EL (cell line): Measurements from ENCODE around the gene QRFP.

Source experiments
- DNase-seq: peaks from one replicate; pipeline ENCODE4 v3.0.0-alpha.2; 2016

QRFP gene

DNA sequence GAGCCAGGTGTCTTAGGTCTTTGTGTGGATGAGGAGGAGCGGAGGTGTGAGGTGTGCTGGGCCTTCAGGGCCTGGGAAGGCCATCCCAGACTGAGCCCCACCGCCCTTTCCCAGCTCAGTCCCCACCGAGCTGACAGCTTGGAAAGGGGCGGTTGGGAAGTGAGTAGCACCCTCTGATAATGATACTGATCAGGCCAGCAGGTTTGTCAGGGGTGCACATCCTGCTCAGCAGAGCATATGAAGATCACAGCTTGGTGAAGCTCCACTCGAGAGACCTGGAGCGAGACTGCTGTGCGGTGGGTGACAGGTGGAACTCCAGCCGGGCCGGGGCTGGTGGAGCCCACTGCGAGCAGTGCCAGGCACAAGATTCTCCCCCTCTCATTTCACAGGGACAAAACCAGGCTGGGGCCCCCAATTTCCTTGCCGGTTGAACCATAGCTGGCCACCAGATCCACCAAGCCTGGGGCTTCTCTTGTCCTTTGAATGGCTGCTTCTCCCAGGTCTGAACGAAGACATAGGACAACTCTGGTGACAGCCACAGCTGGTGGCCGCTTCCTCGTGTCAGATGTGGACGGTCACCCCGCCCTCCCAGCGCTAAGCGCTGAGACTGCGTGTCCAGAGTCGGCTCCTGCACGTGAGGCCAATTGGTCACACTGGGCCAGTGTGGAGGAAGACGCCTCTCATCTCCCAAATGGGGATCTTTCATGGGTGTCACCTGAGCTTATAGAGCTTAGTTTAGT is 8.3 kb downstream of the QRFP start:
- no peak for DNase-seq

- no peak for DNase-seq
Observed at GRCh38 chr9:130887494-130888144, 9.0 kb downstream of the QRFP start.

DNA sequence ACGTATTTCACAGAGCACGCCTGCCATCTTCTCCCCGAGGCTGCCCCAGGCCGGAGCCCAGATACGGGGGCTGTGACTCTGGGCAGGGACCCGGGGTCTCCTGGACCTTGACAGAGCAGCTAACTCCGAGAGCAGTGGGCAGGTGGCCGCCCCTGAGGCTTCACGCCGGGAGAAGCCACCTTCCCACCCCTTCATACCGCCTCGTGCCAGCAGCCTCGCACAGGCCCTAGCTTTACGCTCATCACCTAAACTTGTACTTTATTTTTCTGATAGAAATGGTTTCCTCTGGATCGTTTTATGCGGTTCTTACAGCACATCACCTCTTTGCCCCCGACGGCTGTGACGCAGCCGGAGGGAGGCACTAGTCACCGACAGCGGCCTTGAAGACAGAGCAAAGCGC is 9.6 kb downstream of the QRFP start:
- no peak for DNase-seq

GRCh38 chr9:130885484-130886375 is 10.9 kb downstream of the QRFP start:
- no peak for DNase-seq

- no peak for DNase-seq
Observed at GRCh38 chr9:130884542-130885483, 11.8 kb downstream of the QRFP start.

DNA sequence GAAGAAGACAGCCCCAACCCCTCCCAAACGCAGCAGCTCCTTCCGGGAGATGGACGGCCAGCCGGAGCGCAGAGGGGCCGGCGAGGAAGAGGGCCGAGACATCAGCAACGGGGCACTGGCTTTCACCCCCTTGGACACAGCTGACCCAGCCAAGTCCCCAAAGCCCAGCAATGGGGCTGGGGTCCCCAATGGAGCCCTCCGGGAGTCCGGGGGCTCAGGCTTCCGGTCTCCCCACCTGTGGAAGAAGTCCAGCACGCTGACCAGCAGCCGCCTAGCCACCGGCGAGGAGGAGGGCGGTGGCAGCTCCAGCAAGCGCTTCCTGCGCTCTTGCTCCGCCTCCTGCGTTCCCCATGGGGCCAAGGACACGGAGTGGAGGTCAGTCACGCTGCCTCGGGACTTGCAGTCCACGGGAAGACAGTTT is 12.5 kb downstream of the QRFP start:
- DNase-seq = no peak

GRCh38 chr9:130883479-130883878 is 13.1 kb downstream of the QRFP start:
- no peak for DNase-seq

DNA sequence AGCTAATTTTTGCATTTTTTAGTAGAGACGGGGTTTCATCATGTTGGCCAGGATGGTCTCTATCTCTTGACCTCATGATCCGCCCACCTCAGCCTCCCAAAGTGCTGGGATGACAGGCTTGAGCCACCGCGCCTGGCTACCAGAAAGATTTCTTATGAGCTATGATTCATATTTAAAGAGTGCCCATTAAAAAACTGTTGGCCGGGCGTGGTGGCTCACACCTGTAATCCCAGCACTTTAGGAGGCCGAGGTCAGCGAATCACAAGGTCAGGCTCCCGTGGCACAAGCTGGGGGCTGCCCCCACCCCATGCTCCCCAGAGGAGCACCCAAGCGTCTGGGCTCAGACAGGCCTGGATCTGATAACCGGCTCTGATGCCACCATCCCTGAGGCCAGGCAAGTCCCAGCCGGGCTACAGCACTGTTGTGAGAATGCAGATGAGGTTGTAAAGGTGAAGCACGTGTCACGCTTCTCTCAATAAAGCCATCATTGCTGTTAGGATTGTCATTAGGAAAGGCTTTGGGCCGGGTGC is 13.9 kb downstream of the QRFP start:
- DNase-seq = no peak

GRCh38 chr9:130881516-130881915 is 15.1 kb downstream of the QRFP start:
- DNase-seq = no peak

DNA sequence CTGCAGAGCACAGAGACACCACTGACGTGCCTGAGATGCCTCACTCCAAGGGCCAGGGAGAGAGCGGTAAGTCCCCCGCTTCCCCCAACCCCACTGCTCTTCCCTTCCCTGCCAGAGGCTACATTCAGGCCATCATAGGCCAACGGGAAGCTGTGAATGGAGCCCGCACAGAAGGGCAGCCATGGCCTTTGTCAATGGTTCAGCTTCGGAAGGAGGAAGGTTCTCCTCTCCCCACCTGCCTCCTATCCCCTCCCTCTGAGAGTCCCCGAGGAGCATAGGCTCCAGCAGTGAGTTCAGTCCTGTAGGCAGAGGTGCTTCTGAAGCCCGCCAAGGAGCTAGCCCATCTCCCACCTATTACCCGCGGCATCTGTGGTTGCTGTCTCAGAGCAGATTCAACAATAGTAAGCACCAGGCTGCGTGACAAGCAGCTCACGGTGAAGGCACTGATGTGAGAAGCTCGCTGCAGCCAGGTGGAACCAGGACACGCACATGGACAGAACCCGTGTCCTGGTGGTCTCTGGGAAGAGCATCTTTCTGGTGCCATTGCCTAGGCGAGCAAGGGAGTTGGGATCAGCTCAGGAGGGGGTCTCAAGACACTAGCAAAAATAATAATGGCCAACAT is 15.9 kb downstream of the QRFP start:
- no peak for DNase-seq

- DNase-seq = no peak
Observed at GRCh38 chr9:130879863-130880411, 16.7 kb downstream of the QRFP start.

- no peak for DNase-seq
Observed at GRCh38 chr9:130878295-130878694, 18.3 kb downstream of the QRFP start.

- no peak for DNase-seq
Observed at GRCh38 chr9:130877300-130877699, 19.3 kb downstream of the QRFP start.

DNA sequence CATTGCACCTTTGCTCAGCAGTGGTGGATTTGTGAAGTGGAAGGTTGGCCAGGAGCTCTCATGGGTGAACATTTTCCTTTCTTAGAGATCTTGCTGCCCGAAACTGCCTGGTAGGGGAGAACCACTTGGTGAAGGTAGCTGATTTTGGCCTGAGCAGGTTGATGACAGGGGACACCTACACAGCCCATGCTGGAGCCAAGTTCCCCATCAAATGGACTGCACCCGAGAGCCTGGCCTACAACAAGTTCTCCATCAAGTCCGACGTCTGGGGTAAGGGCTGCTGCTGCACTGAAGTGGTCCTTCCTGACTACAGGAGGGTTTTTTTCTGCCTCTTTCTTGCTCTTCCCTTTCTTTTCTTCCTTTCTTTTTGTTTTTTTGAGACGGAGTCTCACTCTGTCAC is 21.8 kb downstream of the QRFP start:
- DNase-seq = no peak

- no peak for DNase-seq
Observed at GRCh38 chr9:130873966-130874365, 22.6 kb downstream of the QRFP start.

DNA sequence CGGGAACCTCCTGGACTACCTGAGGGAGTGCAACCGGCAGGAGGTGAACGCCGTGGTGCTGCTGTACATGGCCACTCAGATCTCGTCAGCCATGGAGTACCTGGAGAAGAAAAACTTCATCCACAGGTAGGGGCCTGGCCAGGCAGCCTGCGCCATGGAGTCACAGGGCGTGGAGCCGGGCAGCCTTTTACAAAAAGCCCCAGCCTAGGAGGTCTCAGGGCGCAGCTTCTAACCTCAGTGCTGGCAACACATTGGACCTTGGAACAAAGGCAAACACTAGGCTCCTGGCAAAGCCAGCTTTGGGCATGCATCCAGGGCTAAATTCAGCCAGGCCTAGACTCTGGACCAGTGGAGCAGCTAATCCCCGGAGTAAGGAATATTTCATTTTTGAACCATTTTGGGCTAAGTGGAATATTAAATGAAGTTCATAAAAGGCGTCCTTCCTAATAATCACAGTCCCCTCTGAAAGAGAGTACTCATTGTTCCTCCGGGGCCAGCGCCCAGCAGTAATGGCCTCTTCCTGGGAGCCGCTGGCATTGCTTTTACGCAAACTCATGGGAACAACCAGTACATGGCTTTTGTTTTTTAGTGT is 23.6 kb downstream of the QRFP start:
- DNase-seq = no peak

GRCh38 chr9:130872508-130872907 is 24.1 kb downstream of the QRFP start:
- no peak for DNase-seq

- no peak for DNase-seq
Observed at GRCh38 chr9:130872093-130872492, 24.5 kb downstream of the QRFP start.

DNA sequence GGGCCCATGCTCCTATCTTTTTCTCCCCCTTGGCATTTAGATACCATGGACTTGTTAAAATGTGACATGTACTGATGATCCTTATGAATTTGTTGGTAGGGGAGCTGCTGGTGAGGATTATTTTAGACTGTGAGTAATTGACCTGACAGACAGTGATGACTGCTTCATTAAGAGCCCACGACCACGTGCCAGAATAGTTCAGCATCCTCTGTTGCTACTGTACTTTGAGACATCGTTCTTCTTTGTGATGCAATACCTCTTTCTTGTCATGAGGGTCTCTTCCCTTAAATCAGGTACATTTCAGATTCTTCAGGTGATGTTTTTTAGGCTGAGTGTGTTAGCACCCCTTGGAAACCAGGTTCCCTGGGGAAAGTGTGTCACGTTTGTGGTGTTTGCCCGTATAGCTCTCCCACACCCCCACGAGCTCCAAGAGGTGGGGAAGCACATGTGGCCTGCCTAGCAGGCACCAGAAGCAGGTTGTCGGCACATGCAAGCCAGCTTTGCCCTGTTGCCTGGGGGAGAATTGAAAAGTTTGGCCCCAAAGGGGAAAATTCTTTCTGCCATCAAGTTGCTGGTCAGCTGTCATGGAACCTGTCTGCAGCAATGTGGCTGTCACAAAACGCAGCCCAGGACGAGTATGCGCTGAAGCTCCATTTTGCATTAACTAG is 25.1 kb downstream of the QRFP start:
- DNase-seq = no peak
